H1 (cell line): ENCODE data around the gene GCLC. TPM values are rescaled to one million over a fixed set of nuclear protein-coding genes. Genes with fewer than 3 reads are reported as not detected.

Source experiments
- ATF3 ChIP-seq: IDR thresholded peaks from 2 replicates; pipeline ENCODE4 v1.6.1; 2011; ENCODE audit warnings: low read depth, mild to moderate bottlenecking, low read length; ENCODE audit not compliant: insufficient read depth
- CTBP2 ChIP-seq: IDR thresholded peaks from 2 replicates; pipeline ENCODE4 v1.7.0; 2011; ENCODE audit warnings: borderline replicate concordance, mild to moderate bottlenecking, moderate library complexity, mixed read lengths, low read length; ENCODE audit not compliant: insufficient read depth, insufficient read length
- GTF2F1 ChIP-seq: IDR thresholded peaks from 2 replicates; pipeline ENCODE4 v1.6.1; 2012; ENCODE audit warnings: low read depth, low read length, improper control_type of control experiment, borderline replicate concordance
- HDAC2 ChIP-seq, 2 experiments: fragments of 300-600 bp in 1 of 2; sonication (generic) in 1 of 2; IDR thresholded peaks; 2 replicates each; pipeline ENCODE4 v1.6.1; 2011 to 2012; ENCODE audit warnings: low read depth in 2 of 2, low read length in 2 of 2, mild to moderate bottlenecking in 2 of 2, moderate library complexity in 2 of 2, borderline replicate concordance in 1 of 2, inconsistent platforms in 1 of 2
- JUND ChIP-seq: IDR thresholded peaks from 2 replicates; pipeline ENCODE4 v1.6.1; 2011; ENCODE audit warnings: mild to moderate bottlenecking, improper control_type of control experiment, low read length
- MAX ChIP-seq: IDR thresholded peaks from 2 replicates; pipeline ENCODE4 v1.6.1; 2012; ENCODE audit warnings: inconsistent platforms
- PHF8 ChIP-seq: fragments of 200-600 bp; sonication (generic); conservative IDR thresholded peaks from 2 replicates; pipeline ENCODE4 v1.7.1; 2012; ENCODE audit warnings: low read depth, mild to moderate bottlenecking, inconsistent platforms, low read length, moderate library complexity
- POLR2AphosphoS5 ChIP-seq: IDR thresholded peaks from 2 replicates; pipeline ENCODE4 v1.6.1; 2011; ENCODE audit warnings: low read depth, low read length
- SIX5 ChIP-seq: IDR thresholded peaks from 2 replicates; pipeline ENCODE4 v1.6.1; 2011; ENCODE audit warnings: mild to moderate bottlenecking, low read depth, low read length
- TBP ChIP-seq: IDR thresholded peaks from 2 replicates; pipeline ENCODE4 v1.6.1; 2011; ENCODE audit warnings: low read depth, low read length, improper control_type of control experiment
- polyA plus RNA-seq, 7 experiments: library from polyadenylated mRNA; depleted of rRNA in 3 of 7; stranded (reverse) in 5 of 7; unstranded in 2 of 7; fragments of >200 nt in 5 of 7; fragments of 200-250 nt in 2 of 7; gene quantifications; 1 replicate in 5 of 7; 2 replicates in 1 of 7; 4 replicates in 1 of 7; pipeline versions ENCODE4 v1.2.1 to v1.2.3, GENCODE V29; 2011 to 2013; ENCODE audit warnings: missing spikeins in 2 of 7, mixed read lengths in 2 of 7
- total RNA-seq: library from RNA; stranded (reverse); fragmentation: NEBNext Ultra II Directional; extraction: Animal tissue kit (Norgen Biotek cat#: 25700); gene quantifications from 2 replicates; pipeline ENCODE4 v1.2.1, GENCODE V29; 2021
- TF ChIP-seq, protein P1 (sequence below): fragments of 300-600 bp; sonication (generic); IDR thresholded peaks from 2 replicates; pipeline ENCODE4 v1.7.1; 2012; ENCODE audit warnings: low read length, moderate library complexity, mild to moderate bottlenecking, inconsistent platforms; ENCODE audit not compliant: insufficient replicate concordance

Gene GCLC
- total and polyA plus RNA-seq, 2 of the 8 experiments (the other 6 are each of a cell fraction or from before 2014, with no cell fraction given): 15.8 to 54.0 TPM

DNA sequence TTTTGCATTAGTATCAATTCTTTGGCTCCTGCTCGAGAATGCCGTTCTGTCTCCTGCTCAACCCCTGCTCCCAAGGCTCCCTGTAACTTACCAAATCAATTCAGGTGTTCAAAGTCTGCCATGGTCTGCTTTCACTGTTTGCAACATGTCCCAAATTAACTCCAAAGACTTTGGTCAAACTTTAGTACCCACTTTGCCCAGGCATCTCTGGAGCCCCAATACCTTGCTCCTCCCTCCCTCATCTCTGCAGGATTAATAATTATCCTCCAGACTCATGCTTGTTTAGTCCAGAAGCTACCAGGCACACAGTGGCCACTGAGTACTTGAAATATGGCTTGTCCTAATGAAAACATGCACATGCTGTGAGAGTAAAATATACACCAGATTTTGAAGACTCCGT is 30.2 kb downstream of the GCLC start (continued):
- TF ChIP-seq, protein P1, sequence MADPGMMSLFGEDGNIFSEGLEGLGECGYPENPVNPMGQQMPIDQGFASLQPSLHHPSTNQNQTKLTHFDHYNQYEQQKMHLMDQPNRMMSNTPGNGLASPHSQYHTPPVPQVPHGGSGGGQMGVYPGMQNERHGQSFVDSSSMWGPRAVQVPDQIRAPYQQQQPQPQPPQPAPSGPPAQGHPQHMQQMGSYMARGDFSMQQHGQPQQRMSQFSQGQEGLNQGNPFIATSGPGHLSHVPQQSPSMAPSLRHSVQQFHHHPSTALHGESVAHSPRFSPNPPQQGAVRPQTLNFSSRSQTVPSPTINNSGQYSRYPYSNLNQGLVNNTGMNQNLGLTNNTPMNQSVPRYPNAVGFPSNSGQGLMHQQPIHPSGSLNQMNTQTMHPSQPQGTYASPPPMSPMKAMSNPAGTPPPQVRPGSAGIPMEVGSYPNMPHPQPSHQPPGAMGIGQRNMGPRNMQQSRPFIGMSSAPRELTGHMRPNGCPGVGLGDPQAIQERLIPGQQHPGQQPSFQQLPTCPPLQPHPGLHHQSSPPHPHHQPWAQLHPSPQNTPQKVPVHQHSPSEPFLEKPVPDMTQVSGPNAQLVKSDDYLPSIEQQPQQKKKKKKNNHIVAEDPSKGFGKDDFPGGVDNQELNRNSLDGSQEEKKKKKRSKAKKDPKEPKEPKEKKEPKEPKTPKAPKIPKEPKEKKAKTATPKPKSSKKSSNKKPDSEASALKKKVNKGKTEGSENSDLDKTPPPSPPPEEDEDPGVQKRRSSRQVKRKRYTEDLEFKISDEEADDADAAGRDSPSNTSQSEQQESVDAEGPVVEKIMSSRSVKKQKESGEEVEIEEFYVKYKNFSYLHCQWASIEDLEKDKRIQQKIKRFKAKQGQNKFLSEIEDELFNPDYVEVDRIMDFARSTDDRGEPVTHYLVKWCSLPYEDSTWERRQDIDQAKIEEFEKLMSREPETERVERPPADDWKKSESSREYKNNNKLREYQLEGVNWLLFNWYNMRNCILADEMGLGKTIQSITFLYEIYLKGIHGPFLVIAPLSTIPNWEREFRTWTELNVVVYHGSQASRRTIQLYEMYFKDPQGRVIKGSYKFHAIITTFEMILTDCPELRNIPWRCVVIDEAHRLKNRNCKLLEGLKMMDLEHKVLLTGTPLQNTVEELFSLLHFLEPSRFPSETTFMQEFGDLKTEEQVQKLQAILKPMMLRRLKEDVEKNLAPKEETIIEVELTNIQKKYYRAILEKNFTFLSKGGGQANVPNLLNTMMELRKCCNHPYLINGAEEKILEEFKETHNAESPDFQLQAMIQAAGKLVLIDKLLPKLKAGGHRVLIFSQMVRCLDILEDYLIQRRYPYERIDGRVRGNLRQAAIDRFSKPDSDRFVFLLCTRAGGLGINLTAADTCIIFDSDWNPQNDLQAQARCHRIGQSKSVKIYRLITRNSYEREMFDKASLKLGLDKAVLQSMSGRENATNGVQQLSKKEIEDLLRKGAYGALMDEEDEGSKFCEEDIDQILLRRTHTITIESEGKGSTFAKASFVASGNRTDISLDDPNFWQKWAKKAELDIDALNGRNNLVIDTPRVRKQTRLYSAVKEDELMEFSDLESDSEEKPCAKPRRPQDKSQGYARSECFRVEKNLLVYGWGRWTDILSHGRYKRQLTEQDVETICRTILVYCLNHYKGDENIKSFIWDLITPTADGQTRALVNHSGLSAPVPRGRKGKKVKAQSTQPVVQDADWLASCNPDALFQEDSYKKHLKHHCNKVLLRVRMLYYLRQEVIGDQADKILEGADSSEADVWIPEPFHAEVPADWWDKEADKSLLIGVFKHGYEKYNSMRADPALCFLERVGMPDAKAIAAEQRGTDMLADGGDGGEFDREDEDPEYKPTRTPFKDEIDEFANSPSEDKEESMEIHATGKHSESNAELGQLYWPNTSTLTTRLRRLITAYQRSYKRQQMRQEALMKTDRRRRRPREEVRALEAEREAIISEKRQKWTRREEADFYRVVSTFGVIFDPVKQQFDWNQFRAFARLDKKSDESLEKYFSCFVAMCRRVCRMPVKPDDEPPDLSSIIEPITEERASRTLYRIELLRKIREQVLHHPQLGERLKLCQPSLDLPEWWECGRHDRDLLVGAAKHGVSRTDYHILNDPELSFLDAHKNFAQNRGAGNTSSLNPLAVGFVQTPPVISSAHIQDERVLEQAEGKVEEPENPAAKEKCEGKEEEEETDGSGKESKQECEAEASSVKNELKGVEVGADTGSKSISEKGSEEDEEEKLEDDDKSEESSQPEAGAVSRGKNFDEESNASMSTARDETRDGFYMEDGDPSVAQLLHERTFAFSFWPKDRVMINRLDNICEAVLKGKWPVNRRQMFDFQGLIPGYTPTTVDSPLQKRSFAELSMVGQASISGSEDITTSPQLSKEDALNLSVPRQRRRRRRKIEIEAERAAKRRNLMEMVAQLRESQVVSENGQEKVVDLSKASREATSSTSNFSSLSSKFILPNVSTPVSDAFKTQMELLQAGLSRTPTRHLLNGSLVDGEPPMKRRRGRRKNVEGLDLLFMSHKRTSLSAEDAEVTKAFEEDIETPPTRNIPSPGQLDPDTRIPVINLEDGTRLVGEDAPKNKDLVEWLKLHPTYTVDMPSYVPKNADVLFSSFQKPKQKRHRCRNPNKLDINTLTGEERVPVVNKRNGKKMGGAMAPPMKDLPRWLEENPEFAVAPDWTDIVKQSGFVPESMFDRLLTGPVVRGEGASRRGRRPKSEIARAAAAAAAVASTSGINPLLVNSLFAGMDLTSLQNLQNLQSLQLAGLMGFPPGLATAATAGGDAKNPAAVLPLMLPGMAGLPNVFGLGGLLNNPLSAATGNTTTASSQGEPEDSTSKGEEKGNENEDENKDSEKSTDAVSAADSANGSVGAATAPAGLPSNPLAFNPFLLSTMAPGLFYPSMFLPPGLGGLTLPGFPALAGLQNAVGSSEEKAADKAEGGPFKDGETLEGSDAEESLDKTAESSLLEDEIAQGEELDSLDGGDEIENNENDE: no peak
- TF ChIP-seq GTF2F1 (no peak), ATF3 (no peak), HDAC2 (IDR thresholded peaks at IDR 0.05; ENCODE audit: borderline replicate concordance in 1 of 2, low read depth in 2 of 2, low read length in 2 of 2) (no peak), CTBP2 (no peak), MAX (no peak), JUND (no peak), TBP (no peak), PHF8 (no peak), POLR2AphosphoS5 (no peak), SIX5 (no peak)
- TF ChIP-seq, all 59 proteins: peak for 0
